ENCODE measurements around the gene SPRYD4. TPM values are rescaled to one million over a fixed set of nuclear protein-coding genes. Genes with fewer than 3 reads are reported as not detected.
"Not testable (repeated sequence)": the region's sequence is repeated elsewhere in the genome, so short reads cannot be mapped to it uniquely, and the experiment has no call there.

SPRYD4 gene
- total RNA-seq, 2 experiments from 2014 or later: 2.9 to 3.1 TPM

DNA sequence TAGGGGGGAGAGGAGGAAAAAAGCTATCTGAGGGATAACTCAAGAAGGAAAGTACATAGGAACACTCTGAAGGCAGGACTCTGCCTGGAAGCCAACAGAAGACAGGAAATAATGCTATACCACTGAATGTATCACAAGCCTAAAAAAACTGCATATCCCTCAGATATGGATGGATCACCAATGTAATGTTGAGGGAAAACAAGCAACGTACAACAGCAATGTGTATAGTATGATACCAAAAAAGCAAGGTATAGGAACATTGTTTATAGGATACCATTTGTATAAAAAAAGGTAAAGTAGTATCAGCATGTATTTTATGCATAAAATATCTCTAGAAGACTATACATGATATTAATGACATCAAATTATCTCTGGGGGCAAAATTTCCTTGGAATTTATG lies 16.2 kb downstream of the SPRYD4 start:
- ChIA-PET POLR2A (no interaction called here), CTCF (no interaction called here)
- H3K36me3 Mint-ChIP-seq (ENCODE audit: low read depth): no peaks in the 10 kb centered on the region
- no peak for DNase-seq
- H3K4me3 Mint-ChIP-seq: no peak overlapping the region
- H3K27ac Mint-ChIP-seq: no peak overlapping the region
- H3K4me1 Mint-ChIP-seq: peaks cover 27% of the 10 kb centered on the region
- H3K27me3 Mint-ChIP-seq: peaks cover 26% of the 10 kb centered on the region
- H3K9me3 Mint-ChIP-seq: no peaks in the 10 kb centered on the region

DNA sequence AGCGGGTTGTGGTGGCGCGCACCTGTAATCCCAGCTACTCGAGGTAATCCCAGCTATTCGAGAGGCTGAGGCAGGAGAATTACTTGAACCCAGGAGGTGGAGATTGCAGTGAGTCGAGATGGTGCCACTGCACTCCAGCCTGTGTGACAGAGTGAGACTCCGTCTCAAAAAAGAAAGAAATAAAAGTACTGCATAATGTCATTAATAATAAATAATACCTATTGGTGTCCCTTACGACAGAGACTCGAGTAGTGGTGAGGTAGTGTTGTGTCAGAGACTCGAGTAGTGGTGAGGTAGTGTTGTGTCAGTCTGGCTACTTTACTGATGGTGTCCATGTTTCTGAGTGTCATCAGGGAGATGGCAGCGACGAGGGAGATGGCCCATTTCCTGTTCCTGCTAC lies 18.3 kb downstream of the SPRYD4 start:
- POLR2A ChIA-PET: no interaction called here
- H3K4me1 Mint-ChIP-seq: peaks cover 20% of the 10 kb centered on the region
- no peaks in the 10 kb centered on the region for H3K9me3 Mint-ChIP-seq
- H3K27ac Mint-ChIP-seq: no peak overlapping the region
- peaks cover 46% of the 10 kb centered on the region for H3K27me3 Mint-ChIP-seq
- CTCF ChIA-PET: no interaction called here
- H3K4me3 Mint-ChIP-seq: no peak overlapping the region
- no peaks in the 10 kb centered on the region for H3K36me3 Mint-ChIP-seq (ENCODE audit: low read depth)
- no peak for DNase-seq

DNA sequence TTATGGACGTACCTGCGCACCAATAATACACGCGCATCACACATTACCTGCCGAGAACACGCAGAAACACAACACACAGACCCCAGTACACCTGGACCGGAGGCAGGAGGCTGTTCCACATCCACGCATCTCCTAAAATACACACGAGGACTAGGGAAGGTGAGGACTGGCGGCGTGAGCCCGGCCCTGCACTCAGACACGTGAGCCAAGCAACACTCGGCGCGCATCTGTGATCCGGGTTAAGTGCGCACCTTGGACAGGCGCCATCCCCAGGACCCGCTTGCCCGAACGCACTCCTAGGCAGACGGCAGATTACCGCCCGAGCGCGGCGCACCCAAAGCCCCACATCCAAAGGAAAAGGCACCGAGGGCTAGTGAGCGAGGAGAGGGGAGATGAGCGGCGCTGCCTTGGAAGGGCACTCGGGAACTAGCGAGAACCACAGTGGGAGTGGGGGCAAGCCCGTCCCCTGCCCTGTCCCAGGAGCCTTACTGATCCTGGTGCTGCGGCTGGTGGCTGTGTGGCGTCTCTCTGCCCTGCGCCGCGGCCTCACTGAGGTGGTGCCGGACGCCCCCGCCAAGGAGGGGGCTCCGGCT lies 19.2 kb downstream of the SPRYD4 start:
- peaks cover 48% of the 10 kb centered on the region for H3K27me3 Mint-ChIP-seq
- DNase-seq: peak; percentile 19
- POLR2A ChIA-PET: interaction anchor here (2.1 kb wide), 1 partner anchor 38 kb away, joined by 6 read pairs; the partner anchor contains the start of gene TIMELESS

DNA sequence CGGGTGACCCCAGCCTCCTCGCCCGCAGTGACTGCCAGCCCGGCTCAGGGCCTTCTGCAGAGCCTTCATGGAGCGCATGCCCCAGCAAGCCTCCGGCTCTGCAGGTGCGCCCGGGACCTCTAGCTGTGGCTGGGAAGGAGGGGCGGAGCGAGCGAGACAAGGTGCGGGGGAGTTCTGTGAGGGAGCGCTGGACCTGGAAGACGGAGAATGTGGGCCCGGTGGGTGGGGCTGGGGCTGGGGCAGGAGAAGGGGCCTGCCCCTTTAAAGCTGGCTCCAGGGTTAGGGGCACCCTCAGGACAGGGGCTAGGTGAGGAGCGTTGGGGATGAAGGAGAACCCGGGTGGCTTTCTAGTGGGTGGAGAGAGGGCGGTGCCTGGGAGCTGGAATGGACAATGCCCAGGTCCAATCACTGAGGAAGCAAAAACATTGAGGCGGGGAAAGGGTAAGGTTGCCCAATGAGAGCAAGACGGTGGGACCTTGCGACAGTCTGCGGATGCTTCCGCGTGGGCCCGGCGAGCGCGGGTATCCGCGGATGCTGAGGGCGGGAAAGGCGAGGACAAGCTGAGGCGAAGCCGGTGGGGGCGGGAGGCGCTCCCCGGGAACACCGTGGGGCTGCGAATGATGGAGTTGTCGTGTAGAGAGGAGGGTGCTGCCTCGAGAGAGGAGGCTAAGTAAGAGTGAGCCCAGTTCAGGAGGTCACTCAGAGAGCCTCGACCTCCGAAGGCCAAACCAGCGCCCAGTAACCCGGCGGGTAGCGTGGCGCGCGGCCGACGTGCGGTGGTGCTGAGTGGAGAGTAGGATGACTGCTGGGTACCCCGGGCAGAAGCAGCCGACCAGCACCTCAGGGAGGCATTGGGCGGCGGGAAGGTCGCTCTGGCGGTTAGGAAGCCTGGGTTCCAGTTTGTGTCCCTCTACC lies 19.9 kb downstream of the SPRYD4 start, which contains the start of gene GLS2:
Gene GLS2 (minus strand): TSS at position 121 of the 915 bp plus-strand sequence. CDS start 43 bp downstream, at position 78.
- CTCF ChIA-PET: interaction anchor here (1.2 kb wide), 1 partner anchor 24 kb away, joined by 3 read pairs; no protein-coding TSS in a partner anchor
- no peaks in the 10 kb centered on the region for H3K36me3 Mint-ChIP-seq (ENCODE audit: low read depth)
- DNase-seq: peak; percentile 72
- POLR2A ChIA-PET: interaction anchor here (0.8 to 2.1 kb wide), 2 partner anchors 12 to 39 kb away, joined by 3 to 6 read pairs; partner anchors contain the start of gene TIMELESS
- H3K4me3 Mint-ChIP-seq: peak within 1 kb of the TSS; percentile 71
- H3K27me3 Mint-ChIP-seq: peaks cover 50% of the 10 kb centered on the region
- H3K27ac Mint-ChIP-seq: no peak within 1 kb of the TSS
- peaks cover 20% of the 10 kb centered on the region for H3K4me1 Mint-ChIP-seq
- H3K9me3 Mint-ChIP-seq: no peaks in the 10 kb centered on the region

More for the DNA sequence above, 19.2 kb downstream of the SPRYD4 start:
- Mint-ChIP-seq H3K36me3 (ENCODE audit: low read depth) (no peaks in the 10 kb centered on the region), H3K9me3 (no peaks in the 10 kb centered on the region), H3K4me3 (peak overlapping the region; percentile 71), H3K27ac (no peak overlapping the region), H3K4me1 (peaks cover 20% of the 10 kb centered on the region)
- CTCF ChIA-PET: interaction anchor here (1.2 kb wide), 1 partner anchor 23 kb away, joined by 3 read pairs; no protein-coding TSS in a partner anchor

DNA sequence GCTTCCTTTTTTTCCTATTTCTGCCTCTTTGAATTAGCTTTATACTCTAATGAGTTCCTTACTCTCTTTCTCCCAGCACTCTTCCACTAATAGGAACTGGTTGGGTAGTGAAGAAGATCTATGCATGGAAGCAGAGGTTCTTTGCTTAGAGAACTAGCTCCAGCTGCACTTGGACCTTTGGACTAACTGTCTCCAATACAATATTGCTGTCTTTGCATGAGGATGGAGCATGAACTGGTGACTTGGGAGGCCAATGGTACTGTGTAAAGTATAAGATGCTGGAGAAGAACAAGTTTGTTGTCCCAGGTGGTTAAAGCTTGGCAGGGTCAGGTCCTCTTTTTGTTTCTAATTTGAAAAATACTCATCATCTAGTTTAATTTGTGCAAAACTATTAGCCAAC lies 22.0 kb downstream of the SPRYD4 start:
- CTCF ChIA-PET: interaction anchor here (1.4 to 1.5 kb wide), 2 partner anchors 8 to 83 kb away, joined by 3 to 8 read pairs; no protein-coding TSS in a partner anchor
- POLR2A ChIA-PET: interaction anchor here (1.6 kb wide), 1 partner anchor 22 kb away, joined by 3 read pairs; the partner anchor contains the start of gene SPRYD4
- peaks cover 20% of the 10 kb centered on the region for H3K4me1 Mint-ChIP-seq
- H3K27ac Mint-ChIP-seq: no peak overlapping the region
- H3K27me3 Mint-ChIP-seq: peaks cover 50% of the 10 kb centered on the region
- H3K4me3 Mint-ChIP-seq: no peak overlapping the region
- no peak for DNase-seq
- H3K9me3 Mint-ChIP-seq: no peaks in the 10 kb centered on the region
- no peaks in the 10 kb centered on the region for H3K36me3 Mint-ChIP-seq (ENCODE audit: low read depth)

DNA sequence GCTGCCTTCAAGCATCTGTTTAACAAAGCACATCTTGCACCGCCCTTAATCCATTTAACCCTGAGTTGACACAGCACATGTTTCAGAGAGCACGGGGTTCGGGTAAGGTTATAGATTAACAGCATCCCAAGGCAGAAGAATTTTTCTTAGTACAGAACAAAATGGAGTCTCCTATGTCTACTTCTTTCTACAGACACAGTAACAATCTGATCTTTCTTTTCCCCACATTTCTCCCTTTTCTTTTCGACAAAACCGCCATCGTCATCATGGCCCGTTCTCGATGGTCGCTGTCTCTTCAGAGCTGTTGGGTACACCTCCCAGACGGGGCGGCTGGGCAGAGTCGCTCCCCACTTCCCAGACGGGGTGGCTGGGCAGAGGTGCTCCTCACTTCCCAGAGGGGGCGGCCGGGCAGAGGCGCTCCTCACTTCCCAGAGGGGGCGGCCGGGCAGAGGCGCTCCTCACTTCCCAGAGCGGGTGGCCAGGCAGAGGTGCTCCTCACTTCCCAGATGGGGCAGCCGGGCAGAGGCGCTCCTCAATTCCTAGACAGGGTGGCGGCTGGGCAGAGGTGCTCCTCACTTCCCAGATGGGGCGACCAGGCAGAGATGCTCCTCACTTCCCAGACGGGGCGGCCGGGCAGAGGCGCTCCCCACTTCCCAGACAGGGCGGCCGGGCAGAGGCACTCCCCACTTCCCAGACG lies 25.2 kb downstream of the SPRYD4 start:
- DNase-seq; H3K36me3 Mint-ChIP-seq (ENCODE audit: low read depth); CTCF ChIA-PET; H3K4me3 Mint-ChIP-seq; POLR2A ChIA-PET; H3K4me1 Mint-ChIP-seq; H3K27ac Mint-ChIP-seq; H3K9me3 Mint-ChIP-seq: not testable (repeated sequence)
- peaks cover 36% of the 10 kb centered on the region for H3K27me3 Mint-ChIP-seq

DNA sequence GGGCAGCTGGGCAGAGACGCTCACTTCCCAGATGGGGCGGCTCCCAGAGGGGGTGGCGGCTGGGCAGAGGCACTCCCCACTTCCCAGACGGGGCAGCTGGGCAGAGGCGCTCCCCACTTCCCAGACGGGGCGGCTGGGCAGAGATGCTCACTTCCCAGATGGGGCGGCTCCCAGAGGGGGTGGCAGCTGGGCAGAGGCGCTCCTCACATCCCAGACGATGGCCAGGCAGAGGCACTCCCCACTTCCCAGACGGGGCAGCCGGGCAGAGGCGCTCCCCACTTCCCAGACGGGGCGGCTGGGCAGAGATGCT lies 25.7 kb downstream of the SPRYD4 start:
- H3K9me3 Mint-ChIP-seq; H3K27ac Mint-ChIP-seq; H3K4me3 Mint-ChIP-seq; H3K36me3 Mint-ChIP-seq (ENCODE audit: low read depth); POLR2A ChIA-PET; CTCF ChIA-PET; DNase-seq; H3K4me1 Mint-ChIP-seq: not testable (repeated sequence)
- peaks cover 31% of the 10 kb centered on the region for H3K27me3 Mint-ChIP-seq

DNA sequence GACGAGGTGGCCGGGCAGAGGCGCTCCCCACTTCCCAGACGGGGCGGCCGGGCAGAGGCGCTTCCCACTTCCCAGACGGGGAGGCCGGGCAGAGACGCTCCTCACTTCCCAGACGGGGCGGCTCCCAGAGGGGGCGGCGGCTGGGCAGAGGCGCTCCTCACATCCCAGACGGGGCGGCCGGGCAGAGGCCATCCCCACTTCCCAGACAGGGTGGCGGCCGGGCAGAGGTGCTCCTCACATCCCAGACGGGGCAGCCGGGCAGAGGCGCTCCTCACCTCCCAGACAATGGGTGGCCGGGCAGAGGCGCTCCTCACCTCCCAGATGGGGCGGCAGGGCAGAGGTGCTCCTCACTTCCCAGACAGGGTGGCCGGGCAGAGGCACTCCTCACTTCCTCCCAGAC lies 26.1 kb downstream of the SPRYD4 start:
- DNase-seq; H3K27ac Mint-ChIP-seq; H3K4me1 Mint-ChIP-seq; CTCF ChIA-PET; POLR2A ChIA-PET; H3K4me3 Mint-ChIP-seq; H3K36me3 Mint-ChIP-seq (ENCODE audit: low read depth); H3K9me3 Mint-ChIP-seq: not testable (repeated sequence)
- peaks cover 28% of the 10 kb centered on the region for H3K27me3 Mint-ChIP-seq

DNA sequence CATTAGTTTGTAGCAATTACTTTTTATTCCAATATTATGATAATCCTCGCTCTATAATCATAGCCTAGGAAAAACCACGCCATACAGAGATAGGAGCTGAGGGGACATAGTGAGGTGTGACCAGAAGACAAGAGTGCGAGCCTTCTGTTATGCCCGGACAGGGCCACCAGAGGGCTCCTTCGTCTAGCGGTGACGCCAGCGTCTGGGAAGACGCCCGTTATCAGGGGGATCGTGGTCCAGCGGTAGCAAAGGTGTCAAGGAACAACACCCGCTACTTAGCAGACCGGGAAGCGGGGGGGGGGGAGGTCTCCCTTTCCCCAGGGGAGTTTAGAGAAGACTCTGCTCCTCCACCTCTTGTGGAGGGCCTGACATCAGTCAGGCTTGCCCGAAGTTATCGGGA lies 28.3 kb downstream of the SPRYD4 start:
- H3K4me1 Mint-ChIP-seq; H3K36me3 Mint-ChIP-seq (ENCODE audit: low read depth); POLR2A ChIA-PET; H3K9me3 Mint-ChIP-seq; H3K27ac Mint-ChIP-seq: not testable (repeated sequence)
- DNase-seq: peak; percentile 67
- Mint-ChIP-seq H3K4me3 (peak overlapping the region; percentile 48), H3K27me3 (peaks cover 12% of the 10 kb centered on the region)
- CTCF ChIA-PET: interaction anchor here (0.9 to 1.4 kb wide), 6 partner anchors 9 to 140 kb away, joined by 3 to 5 read pairs (median 4); no protein-coding TSS in a partner anchor

DNA sequence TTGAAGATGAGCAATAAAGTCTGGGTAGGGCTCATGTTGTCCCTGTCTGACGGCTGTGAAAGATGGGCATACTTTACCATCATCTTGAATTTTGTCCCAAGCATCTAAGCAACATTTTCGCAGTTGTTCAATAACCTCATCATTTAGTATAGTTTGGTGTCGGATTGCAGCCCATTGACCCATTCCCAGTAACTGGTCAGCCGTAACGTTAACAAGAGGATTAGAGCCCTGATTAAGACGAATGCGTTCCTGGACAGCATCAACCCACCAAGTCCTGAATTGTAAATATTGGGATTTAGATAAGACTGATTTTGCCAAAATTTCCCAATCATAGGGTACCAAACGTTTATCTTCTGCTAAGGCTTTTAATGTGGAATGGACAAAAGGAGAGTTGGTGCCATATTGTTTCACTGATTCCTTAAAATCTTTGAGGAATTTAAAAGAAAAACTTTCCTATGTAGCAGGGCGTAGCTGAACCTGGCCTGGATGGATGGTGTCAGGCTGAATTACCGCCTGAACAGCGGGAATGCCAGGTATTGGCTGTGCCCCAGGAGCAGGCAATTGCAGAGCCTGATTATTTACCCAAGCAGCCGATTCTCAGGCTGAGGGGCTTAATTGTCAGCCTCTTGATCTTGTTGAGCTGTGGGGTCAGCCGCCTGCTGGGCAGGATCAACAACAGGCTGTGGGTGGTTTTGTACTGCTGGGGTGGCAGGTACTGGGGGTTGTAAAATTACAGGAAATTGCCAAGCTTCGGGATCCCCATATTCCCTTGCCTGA lies 29.9 kb downstream of the SPRYD4 start:
- H3K4me1 Mint-ChIP-seq; H3K27me3 Mint-ChIP-seq; CTCF ChIA-PET; DNase-seq; H3K36me3 Mint-ChIP-seq (ENCODE audit: low read depth); H3K9me3 Mint-ChIP-seq; H3K27ac Mint-ChIP-seq; POLR2A ChIA-PET; H3K4me3 Mint-ChIP-seq: not testable (repeated sequence)

DNA sequence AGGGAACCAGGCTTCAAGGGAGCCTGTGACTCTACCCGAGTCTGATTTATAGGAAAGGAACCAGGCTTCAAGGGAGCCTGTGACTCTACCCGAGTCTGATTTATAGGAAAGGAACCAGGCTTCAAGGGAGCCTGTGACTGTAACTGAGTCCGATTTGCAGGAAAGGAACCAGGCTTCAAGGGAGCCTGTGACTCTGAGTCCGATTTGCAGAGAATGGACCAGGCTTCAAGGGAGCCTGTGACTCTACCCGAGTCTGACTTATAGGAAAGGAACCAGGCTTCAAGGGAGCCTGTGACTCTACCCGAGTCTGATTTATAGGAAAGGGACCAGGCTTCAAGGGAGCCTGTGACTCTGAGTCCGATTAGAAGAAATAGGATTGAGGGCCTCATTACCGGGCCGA lies 31.1 kb downstream of the SPRYD4 start:
- H3K4me1 Mint-ChIP-seq; H3K27ac Mint-ChIP-seq; H3K4me3 Mint-ChIP-seq; CTCF ChIA-PET; POLR2A ChIA-PET; DNase-seq; H3K36me3 Mint-ChIP-seq (ENCODE audit: low read depth); H3K9me3 Mint-ChIP-seq: not testable (repeated sequence)
- H3K27me3 Mint-ChIP-seq: peaks cover 10% of the 10 kb centered on the region

DNA sequence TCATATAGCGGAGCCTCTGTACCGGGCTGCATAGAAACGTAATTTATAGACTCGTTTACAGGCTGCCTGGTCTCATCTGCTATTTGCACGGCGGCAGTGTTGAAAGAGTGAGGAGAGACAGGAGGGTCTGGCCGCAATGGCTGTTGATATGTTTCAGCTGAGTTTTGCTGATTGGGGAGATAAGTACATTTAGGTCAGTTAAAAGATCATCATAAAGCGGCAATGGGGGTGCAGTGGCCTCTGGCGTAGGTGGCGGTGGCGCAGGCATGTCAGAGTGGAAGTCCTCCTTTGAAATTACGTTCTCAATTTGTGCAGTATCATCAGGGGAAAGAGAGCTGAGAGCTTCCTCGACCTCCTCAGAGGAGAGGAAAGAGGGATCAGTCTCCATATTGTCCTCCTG lies 31.5 kb downstream of the SPRYD4 start:
- H3K27ac Mint-ChIP-seq; H3K4me3 Mint-ChIP-seq; DNase-seq; H3K36me3 Mint-ChIP-seq (ENCODE audit: low read depth); CTCF ChIA-PET; POLR2A ChIA-PET; H3K4me1 Mint-ChIP-seq; H3K9me3 Mint-ChIP-seq: not testable (repeated sequence)
- H3K27me3 Mint-ChIP-seq: peaks cover 10% of the 10 kb centered on the region

All from activated CD4-positive, alpha-beta memory T cell treated with anti-CD3 and anti-CD28 coated beads, Interleukin-2, amount 10 ng/mL, durations not matched to agents 7 days and 5 days (primary cell).